Stimulated activated CD8-positive, alpha-beta memory T cell treated with anti-CD3 and anti-CD28 coated beads, Interleukin-15, amount 100 ng/mL, for 48 hours (primary cell): Measurements from ENCODE around the gene FYN.
"Not testable (repeated sequence)": the region's sequence is repeated elsewhere in the genome, so short reads cannot be mapped to it uniquely, and the experiment has no call there.

ENCODE experiments used
- DNase-seq, 2 donors: peaks; one replicate each; pipeline ENCODE4 v3.0.0-alpha.2; 2020; ENCODE audit warnings: low read depth in 2 of 2

The FYN gene

GRCh38 chr6:111873178-111874024, at the start of gene FYN:
Gene FYN (minus strand): TSS chr6:111873452. CDS start chr6:111720051, 153,401 bp downstream.
- peak; percentile 100 for DNase-seq

DNA sequence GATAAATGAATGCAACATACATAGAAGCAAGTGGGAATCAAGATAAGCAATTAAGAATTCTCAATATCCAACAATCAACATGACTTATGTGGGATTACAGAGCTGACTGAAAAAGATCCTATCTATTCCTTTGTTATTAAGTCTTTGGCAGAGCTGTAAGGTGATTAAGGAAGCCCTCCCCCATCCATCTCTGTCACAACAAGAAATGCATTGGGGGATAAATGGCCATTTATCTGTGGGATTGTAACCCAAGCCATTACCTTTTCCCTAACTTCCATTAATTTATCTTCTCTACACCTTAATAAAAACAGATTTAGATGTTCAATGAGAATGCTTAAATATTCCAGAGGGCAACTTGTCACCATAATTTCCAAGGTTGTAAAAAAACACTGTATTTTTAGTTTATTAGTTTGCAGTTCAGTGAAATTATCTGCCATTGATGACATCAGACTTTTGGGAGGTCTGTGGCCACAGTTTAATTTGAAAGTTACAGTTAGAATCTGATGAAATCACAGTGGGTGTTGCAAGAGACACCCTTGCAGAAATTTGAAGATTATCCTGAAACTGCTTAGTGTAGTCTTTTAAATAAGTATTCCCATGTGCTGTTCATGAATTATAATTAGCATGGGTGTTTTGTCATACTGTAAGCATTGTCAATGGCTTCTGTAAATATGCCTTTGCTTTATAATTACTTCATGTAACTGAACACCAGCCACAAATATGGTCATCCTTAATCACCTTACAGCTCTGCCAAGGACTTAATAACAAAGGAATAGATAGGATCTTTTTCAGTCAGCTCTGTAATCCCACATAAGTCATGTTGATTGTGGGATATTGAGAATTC, 49.4 kb upstream of the FYN start:
- DNase-seq, result no peak

DNA sequence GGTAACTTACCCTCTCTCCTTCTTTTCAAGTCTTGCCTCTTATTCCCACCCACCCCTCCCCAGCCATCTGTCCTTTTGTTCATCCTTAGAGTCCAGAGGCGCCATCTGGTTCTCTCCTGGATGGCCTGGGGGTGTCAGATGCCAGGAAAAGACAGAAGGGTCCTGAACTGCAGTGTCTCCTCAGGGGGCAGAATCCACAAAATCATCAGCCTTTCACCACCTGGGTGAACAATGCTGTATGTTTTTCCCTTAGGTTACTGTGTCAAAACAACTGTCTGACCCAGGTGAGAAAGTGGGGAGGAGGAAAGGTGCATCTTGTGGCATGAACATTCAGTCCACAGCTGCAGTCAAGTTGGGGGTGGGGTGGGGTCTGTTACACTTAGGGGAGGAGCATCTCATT, 47.9 kb upstream of the FYN start:
- DNase-seq, result no peak

- no peak for DNase-seq
These were observed 47.3 kb upstream of the FYN start for GRCh38 chr6:111920578-111920977.

DNA sequence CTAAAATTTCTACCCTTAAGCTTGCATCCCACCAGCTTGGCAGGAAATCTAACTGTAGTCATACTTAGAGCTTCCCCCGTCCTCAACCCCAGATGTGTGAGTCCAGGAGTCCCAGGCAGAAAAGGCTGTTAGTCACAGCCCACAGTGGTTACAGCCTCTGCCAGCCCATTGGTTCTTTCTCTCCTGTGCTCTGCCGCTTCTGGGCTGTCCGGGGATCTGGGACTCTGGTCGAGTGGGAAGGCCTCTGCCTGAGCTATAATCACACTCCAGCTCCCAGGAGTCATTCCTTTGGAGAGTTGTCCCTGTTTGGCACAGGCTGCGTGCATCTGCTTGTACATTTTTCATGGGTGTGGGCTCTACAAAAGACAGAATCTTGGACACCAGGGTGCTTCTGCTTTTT, 45.6 kb upstream of the FYN start:
- no peak for DNase-seq

- DNase-seq, result no peak
These were observed 43.5 kb upstream of the FYN start for GRCh38 chr6:111916747-111917146.

DNA sequence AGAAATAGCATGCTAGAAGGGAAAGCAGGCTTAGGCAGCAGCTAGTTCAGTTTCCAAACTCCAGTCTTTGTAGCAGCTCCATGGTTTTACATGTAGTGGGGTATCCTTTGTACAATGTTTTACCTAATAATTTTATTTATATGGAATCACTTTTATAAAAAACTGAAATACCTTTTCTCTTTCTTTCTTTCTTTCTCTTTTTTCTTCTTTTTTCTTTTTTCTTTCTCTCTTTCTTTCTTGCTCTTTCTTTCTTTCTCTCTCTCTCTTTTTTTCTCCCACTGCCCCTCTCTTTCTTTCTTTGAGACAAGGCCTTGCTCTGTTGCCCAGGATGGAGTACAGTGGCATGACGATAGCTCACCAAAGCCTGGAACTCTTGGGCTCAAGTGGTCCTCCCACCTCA, 41.4 kb upstream of the FYN start:
- DNase-seq, result no peak

DNA sequence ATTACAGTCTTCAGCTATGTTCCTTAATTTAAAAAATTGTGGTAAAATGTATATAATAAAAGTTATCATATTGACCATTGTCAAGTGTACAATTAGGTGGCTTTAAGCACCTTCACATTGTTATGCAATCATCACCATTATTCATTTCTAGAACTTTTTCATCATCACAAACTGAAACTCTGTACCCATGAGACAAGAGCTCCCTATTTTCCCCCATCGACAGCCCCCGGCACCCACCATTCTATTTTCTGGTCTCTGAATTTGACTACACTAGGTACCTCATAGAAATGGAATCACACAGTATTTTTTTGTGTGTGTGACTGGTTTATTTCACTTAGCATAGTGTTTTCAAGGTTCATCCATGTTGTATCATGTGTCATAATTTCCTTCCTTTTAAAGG, 39.7 kb upstream of the FYN start:
- DNase-seq, result no peak

DNA sequence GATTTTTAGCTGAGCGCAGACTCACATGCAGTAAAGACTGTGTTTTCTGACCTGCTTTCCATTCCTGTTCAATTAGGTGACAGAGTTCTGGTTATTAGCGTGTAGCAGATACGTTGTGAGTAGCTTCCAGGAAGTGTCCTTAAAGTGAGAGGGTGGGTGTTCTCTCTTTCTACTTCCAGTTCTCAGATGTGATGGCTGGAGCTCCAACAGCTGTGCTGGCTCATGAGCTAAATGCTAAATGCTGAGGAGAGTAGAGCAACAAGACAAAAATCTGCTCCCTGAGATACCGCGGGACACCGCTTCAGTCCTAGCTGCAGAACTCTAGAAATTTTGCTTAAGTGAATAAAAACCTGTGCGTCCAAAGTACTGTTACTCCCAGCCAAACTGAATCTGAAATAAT, 38.2 kb upstream of the FYN start:
- DNase-seq, result no peak

DNA sequence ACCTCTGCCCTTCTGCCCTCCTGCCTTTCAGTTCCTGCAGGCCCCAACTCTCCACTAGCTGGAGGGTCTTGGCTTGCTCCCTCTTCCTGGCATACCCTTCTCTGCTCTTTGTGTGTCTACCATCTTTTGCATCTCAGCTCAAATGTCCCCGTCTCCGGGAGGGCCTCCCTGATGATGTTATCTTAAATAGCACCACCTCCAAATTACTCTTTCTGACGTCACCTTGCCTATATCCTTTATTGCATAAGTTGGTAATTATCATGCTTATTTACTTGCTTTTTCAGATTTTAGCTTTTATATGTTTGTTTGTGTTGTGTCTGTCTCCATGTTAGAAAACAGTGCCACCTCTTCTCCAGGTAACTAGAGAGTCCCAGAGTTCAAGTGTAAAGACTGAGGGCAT, 36.0 kb upstream of the FYN start:
- no peak for DNase-seq

GRCh38 chr6:111908365-111908764, 35.1 kb upstream of the FYN start:
- not testable (repeated sequence) for DNase-seq

DNA sequence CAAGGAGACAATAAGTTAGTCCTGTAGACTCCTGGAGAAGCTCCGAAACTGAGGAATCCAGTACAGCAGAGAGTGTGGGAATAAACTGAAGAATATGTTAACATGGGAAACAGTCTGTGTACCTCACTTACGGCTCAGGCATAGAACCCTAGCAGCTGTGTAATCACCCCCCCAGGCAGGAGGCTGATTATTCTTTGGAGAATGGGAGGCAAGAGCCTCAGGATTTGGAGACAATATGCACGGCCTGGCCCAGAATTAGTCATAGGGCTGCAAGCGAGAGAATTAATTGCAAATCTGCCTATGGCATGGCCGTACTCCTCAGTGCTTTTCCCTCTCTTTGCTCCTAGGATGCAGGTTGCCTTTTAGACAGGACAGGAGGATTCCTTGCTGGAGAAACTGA, 27.5 kb upstream of the FYN start:
- DNase-seq, result no peak

GRCh38 chr6:111899531-111899930, 26.3 kb upstream of the FYN start:
- DNase-seq, result no peak

DNA sequence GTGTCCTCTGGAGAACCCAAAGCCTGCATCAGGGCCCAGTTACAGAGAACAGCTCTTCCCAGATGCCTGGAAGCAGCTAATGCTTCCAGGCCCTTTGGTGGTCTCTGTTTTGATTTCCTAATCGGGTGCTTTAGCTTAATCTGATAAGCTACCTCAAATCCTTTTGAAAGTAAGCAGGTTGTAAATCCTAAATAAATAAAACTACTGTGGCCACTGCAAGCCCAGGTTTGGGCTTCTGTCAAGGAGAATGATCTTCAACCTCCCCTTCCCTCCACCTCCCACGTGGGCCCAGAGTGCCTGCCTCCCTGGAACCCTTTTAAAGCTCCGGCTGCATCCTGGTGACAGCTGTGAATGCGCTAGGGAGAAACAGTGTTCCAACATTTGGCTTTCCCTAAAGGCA, 25.2 kb upstream of the FYN start:
- DNase-seq, result no peak

- no peak for DNase-seq
These were observed 21.7 kb upstream of the FYN start for GRCh38 chr6:111894951-111895350.

DNA sequence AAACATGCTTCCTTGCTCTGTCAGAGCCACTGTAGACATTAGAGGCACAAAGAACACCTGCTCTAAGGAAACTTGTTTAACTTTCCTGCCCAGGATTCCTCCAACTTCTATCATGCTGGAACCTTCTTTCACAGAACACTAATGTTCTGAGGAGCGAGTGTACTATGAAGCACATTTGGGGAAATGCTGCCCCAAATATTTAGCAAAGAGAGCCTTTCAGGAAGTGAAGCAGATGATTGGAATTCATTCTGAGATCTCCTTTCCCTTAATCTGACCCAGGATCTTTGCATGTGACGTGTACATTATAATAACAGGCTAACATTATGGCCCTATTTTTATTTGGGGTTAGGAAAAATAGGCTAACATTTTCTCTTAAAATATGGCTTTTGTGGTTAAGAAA, 21.0 kb upstream of the FYN start:
- no peak for DNase-seq

- no peak for DNase-seq
These were observed 19.2 kb upstream of the FYN start for GRCh38 chr6:111892431-111892830.

DNA sequence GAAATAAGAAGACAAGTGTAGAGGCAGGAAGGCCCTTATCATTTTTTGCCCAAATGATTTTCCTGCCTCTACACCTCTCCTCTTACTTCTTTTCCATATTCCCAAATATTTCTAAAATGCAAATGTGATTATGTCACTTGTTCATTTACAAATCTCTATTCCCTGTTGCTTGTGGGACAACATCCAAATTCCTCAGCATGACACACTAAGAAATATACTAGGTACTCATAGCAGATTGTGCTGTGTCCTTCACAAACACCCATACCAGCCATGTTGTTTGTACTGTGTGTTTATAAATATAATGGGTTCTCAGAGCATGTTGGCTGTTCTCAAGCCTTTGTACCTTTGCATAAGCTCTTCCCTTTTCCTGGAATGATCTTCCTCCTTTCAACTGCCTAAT, 17.7 kb upstream of the FYN start:
- DNase-seq, result no peak

DNA sequence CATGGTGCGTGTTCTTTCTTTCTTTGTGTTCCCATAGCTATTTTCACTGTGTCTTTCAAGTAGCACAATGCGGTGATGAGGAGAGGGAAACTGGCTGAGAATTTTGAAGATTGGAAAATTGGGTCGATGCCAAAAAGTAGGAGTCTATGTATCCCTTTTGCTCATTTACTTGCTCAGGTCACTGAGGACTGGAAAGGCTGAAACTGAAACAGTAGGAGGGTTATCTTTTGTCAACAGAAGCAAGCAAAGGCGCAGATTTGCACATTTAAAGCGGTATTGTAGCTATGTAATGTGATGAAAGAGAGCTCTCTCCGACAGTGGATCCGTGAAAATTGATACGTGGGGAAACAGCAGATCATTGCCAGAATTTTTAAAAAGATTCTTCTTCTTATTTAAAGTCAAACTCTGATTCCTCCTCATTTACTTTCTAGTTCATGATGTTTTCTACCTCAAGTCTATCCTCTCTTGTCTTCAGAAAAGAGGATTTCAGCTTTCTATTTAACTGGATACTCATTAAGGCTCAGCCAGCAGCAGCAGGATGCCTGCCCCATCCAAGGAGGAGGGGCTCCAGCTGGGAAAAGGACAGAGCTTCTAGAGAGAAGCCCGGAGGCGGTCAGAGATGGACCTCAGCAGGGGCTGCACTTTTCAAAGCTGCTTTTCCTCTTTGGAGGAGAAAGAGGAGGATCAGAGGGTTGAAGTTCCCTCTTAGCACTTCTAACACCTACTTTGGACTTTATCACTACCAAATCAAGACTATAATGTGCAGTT, 15.9 kb upstream of the FYN start:
- no peak for DNase-seq

GRCh38 chr6:111886793-111887192, 13.5 kb upstream of the FYN start:
- not testable (repeated sequence) for DNase-seq

DNA sequence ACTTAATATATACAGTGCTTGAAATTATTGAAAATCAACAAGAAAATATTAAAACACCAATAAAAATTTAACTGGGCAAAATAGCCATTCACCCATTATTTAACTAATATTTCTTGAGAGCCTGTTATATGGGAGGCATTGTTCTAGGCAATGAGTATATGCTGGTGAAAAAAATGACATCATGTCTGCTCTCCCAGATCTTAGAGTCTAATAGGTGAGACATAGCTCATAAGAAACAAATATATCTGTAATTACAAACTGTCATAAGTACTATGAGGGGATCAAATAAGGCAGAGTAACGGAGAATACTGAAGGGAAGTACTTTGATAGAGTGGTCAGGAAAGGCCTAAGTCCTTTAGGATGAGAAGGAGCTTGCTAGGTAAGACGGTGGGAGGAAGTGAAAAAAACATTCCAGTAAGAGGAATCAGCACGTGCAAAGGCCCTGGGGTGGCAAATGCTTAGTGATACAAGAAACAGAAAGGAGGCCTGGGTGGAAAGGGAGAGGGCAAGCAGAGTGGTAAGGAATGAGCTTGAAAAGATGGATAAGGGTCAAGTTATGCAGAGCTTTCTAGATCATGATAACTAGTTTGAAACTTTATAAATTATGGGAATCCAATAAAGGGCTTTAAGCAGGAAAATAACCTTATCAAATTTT, 12.2 kb upstream of the FYN start:
- DNase-seq, result no peak

DNA sequence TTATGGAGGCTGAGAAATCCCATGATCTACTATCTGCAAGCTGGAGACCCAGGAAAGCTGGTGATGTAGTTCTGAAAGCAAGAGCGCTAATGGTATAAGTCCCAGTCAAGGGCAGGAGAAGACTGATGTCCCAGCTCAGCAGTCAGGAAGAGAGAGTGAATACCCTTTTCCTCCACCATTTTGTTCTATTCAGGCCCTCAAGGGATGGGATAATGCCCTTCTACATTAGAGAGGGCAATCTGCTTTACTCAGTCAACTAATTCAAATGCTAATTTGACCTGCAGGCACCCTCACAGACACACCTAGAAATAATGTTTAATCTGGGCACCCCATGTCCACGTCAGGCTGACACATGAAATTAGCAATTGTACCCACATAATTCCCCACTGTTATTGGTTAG, 10.8 kb upstream of the FYN start:
- no peak for DNase-seq
